Uterus (tissue), 4 donors: ENCODE measurements around the gene MTCP1. TPM values are rescaled to one million over a fixed set of nuclear protein-coding genes. Genes with fewer than 3 reads are reported as not detected.

ENCODE experiments used
- DNase-seq, 2 donors: peaks; one replicate each; pipeline ENCODE4 v3.0.0-alpha.2; 2019 to 2020
- H3K27ac ChIP-seq, 2 donors: fragments of 200-600 bp; sonication (generic); 1 replicate in 1 of 2; 2 replicates in 1 of 2; pipeline ENCODE4 v1.5.1; 2016 to 2018
- H3K27me3 ChIP-seq, 2 donors: fragments of 200-600 bp; sonication (generic); one replicate each; pipeline ENCODE4 v1.5.1; 2018 to 2019; ENCODE audit warnings: control low read depth in 1 of 2
- H3K36me3 ChIP-seq, 2 donors: fragments of 200-600 bp; sonication (generic); one replicate each; pipeline ENCODE4 v1.5.1; 2019; ENCODE audit warnings: control low read depth in 1 of 2
- H3K4me1 ChIP-seq, 2 donors: fragments of 200-600 bp; sonication (generic); one replicate each; pipeline ENCODE4 v1.5.1; 2018 to 2019; ENCODE audit warnings: control low read depth in 1 of 2
- H3K4me3 ChIP-seq, 2 donors: fragments of 200-600 bp; sonication (generic); 1 replicate in 1 of 2; 2 replicates in 1 of 2; pipeline ENCODE4 v1.5.1; 2018 to 2019; ENCODE audit warnings: mild to moderate bottlenecking in 1 of 2
- H3K9me3 ChIP-seq, 2 donors: fragments of 200-600 bp; sonication (generic); one replicate each; pipeline ENCODE4 v1.5.1; 2019; ENCODE audit warnings: control low read depth in 1 of 2
- CTCF ChIP-seq, 4 experiments: fragments of 200-600 bp in 2 of 4; fragments of 450-650 bp in 2 of 4; sonication (generic) in 2 of 4; IDR thresholded peaks; one replicate each; pipeline ENCODE4 v1.5.1; 2016 to 2019; ENCODE audit warnings: antibody characterized with exemption in 4 of 4, mild to moderate bottlenecking in 2 of 4, moderate library complexity in 1 of 4
- POLR2A ChIP-seq, 2 donors: fragments of 450-650 bp; IDR thresholded peaks; one replicate each; pipeline ENCODE4 v1.6.1; 2016; ENCODE audit warnings: antibody characterized with exemption in 2 of 2, mild to moderate bottlenecking in 1 of 2, moderate library complexity in 1 of 2
- intact Hi-C: fragments of 100-400 bp; cut with DNase I; formaldehyde crosslinking; loops from one replicate; pipeline ENCODE4 v1.15.1; 2023; ENCODE audit warnings: low total_unique reads
- total RNA-seq, 4 donors: library from RNA; depleted of rRNA in 3 of 4; stranded (reverse); fragments of >200 nt in 3 of 4; gene quantifications; one replicate each; pipeline versions ENCODE4 v1.1.0 to v1.2.4, GENCODE V29; 2014 to 2023
- donor health status: DM: yes; HTN: yes; CAD: no.

MTCP1 gene
- total RNA-seq, 4 donors from 2014 or later: 0.41 to 28.3 (median 6.4) TPM; not detected in 1

GRCh38 chrX:155046129-155046810, 24.7 kb downstream of the MTCP1 start:
- no peak overlapping the region for H3K4me3 ChIP-seq
- TF ChIP-seq POLR2A (IDR thresholded peaks at IDR 0.05) (no peak), CTCF (IDR thresholded peaks at IDR 0.05) (no peak)
- H3K27ac ChIP-seq: no peak overlapping the region
- intact Hi-C loops: no loop called here
- H3K9me3 ChIP-seq: no peaks in the 10 kb centered on the region
- no peak for DNase-seq
- no peaks in the 10 kb centered on the region for H3K27me3 ChIP-seq
- H3K36me3 ChIP-seq: no peaks in the 10 kb centered on the region
- H3K4me1 ChIP-seq: no peaks in the 10 kb centered on the region

- no peak overlapping the region for H3K4me3 ChIP-seq
- no peaks in the 10 kb centered on the region for H3K9me3 ChIP-seq
- H3K4me1 ChIP-seq: no peaks in the 10 kb centered on the region
- no peak for DNase-seq
- no peak for TF ChIP-seq POLR2A (IDR thresholded peaks at IDR 0.05)
- TF ChIP-seq CTCF (IDR thresholded peaks at IDR 0.05): no peak
- no peaks in the 10 kb centered on the region for H3K27me3 ChIP-seq
- H3K27ac ChIP-seq: no peak overlapping the region
- H3K36me3 ChIP-seq: no peaks in the 10 kb centered on the region
- intact Hi-C loops: no loop called here
Measured at GRCh38 chrX:155035688-155036087, 35.2 kb downstream of the MTCP1 start.

GRCh38 chrX:155031657-155032056, 39.3 kb downstream of the MTCP1 start:
- no peak overlapping the region for H3K27ac ChIP-seq
- DNase-seq: no peak
- no peaks in the 10 kb centered on the region for H3K36me3 ChIP-seq
- intact Hi-C loops: no loop called here
- TF ChIP-seq CTCF (IDR thresholded peaks at IDR 0.05) (no peak), POLR2A (IDR thresholded peaks at IDR 0.05) (no peak)
- H3K4me3 ChIP-seq: no peak overlapping the region
- no peaks in the 10 kb centered on the region for H3K27me3 ChIP-seq
- no peaks in the 10 kb centered on the region for H3K9me3 ChIP-seq
- H3K4me1 ChIP-seq: no peaks in the 10 kb centered on the region

- DNase-seq: no peak
- intact Hi-C loops: no loop called here
- Histone ChIP-seq H3K27me3 (no peaks in the 10 kb centered on the region), H3K9me3 (no peaks in the 10 kb centered on the region), H3K4me3 (no peak overlapping the region), H3K36me3 (no peaks in the 10 kb centered on the region), H3K27ac (peak overlapping the region; percentile 93 to 96), H3K4me1 (no peaks in the 10 kb centered on the region)
- TF ChIP-seq CTCF (IDR thresholded peaks at IDR 0.05) (no peak), POLR2A (IDR thresholded peaks at IDR 0.05) (no peak)
Measured at GRCh38 chrX:155028877-155029291, 42.1 kb downstream of the MTCP1 start.

GRCh38 chrX:155028129-155028528, 42.8 kb downstream of the MTCP1 start:
- Histone ChIP-seq H3K27me3 (no peaks in the 10 kb centered on the region), H3K4me1 (no peaks in the 10 kb centered on the region), H3K9me3 (no peaks in the 10 kb centered on the region), H3K4me3 (peak overlapping the region in 1 of 2 donors; percentile 45), H3K27ac (peak overlapping the region; percentile 93 to 96), H3K36me3 (no peaks in the 10 kb centered on the region)
- intact Hi-C loops: no loop called here
- no peak for DNase-seq
- TF ChIP-seq POLR2A (IDR thresholded peaks at IDR 0.05) (no peak), CTCF (IDR thresholded peaks at IDR 0.05) (no peak)
